GM21737 (cell line): ENCODE data around the gene ZNF41.
"Not testable (repeated sequence)": the region's sequence is repeated elsewhere in the genome, so short reads cannot be mapped to it uniquely, and the experiment has no call there.

Source experiments
- ATAC-seq: cut with Tn5 transposase; IDR thresholded peaks from one replicate; pipeline ENCODE4 v1.9.1; 2021; ENCODE audit warnings: mild to moderate bottlenecking, moderate library complexity; ENCODE audit not compliant: unreplicated experiment

Gene ZNF41

GRCh38 chrX:47482512-47483305 is at the start of gene ZNF41:
Gene ZNF41, minus strand, starts transcription at chrX:47483222. Its CDS starts 15,741 bp downstream, at chrX:47467481.
- peak; percentile 91 for ATAC-seq

- ATAC-seq: no peak
Measured at GRCh38 chrX:47530049-47530448, 47.0 kb upstream of the ZNF41 start.

GRCh38 chrX:47529548-47529947 is 46.5 kb upstream of the ZNF41 start:
- ATAC-seq: no peak

GRCh38 chrX:47523713-47524166 is 40.7 kb upstream of the ZNF41 start:
- peak; percentile 32 for ATAC-seq

- peak; percentile 96 for ATAC-seq
Measured at GRCh38 chrX:47523297-47523696, 40.3 kb upstream of the ZNF41 start.

- no peak for ATAC-seq
Measured at GRCh38 chrX:47518144-47518543, 35.1 kb upstream of the ZNF41 start.

GRCh38 chrX:47515941-47516665 is 33.1 kb upstream of the ZNF41 start:
- ATAC-seq: no peak

GRCh38 chrX:47514533-47515235 is 31.7 kb upstream of the ZNF41 start:
- no peak for ATAC-seq

GRCh38 chrX:47513034-47513965 is 30.3 kb upstream of the ZNF41 start:
- ATAC-seq: peak; percentile 46

GRCh38 chrX:47512383-47512782 is 29.4 kb upstream of the ZNF41 start:
- ATAC-seq: not testable (repeated sequence)

- no peak for ATAC-seq
Measured at GRCh38 chrX:47507153-47507867, 24.3 kb upstream of the ZNF41 start.

GRCh38 chrX:47503151-47503550 is 20.1 kb upstream of the ZNF41 start:
- ATAC-seq: no peak

GRCh38 chrX:47502316-47503125 is 19.5 kb upstream of the ZNF41 start:
- no peak for ATAC-seq

- ATAC-seq: no peak
Measured at GRCh38 chrX:47501226-47502074, 18.4 kb upstream of the ZNF41 start.

GRCh38 chrX:47500554-47500953 is 17.5 kb upstream of the ZNF41 start:
- ATAC-seq: no peak

- no peak for ATAC-seq
Measured at GRCh38 chrX:47499293-47499692, 16.3 kb upstream of the ZNF41 start.

GRCh38 chrX:47498411-47498810 is 15.4 kb upstream of the ZNF41 start:
- ATAC-seq: no peak

- ATAC-seq: no peak
Measured at GRCh38 chrX:47497271-47497888, 14.4 kb upstream of the ZNF41 start.
